Non-pigmented ciliary epithelial cell (primary cell): ENCODE measurements around the gene FANK1.
"Not testable (repeated sequence)": the region's sequence is repeated elsewhere in the genome, so short reads cannot be mapped to it uniquely, and the experiment has no call there.

Experiments used
- DNase-seq: peaks from one replicate; pipeline ENCODE4 v3.0.0-alpha.2; 2010; ENCODE audit warnings: low read depth

Gene FANK1

DNA sequence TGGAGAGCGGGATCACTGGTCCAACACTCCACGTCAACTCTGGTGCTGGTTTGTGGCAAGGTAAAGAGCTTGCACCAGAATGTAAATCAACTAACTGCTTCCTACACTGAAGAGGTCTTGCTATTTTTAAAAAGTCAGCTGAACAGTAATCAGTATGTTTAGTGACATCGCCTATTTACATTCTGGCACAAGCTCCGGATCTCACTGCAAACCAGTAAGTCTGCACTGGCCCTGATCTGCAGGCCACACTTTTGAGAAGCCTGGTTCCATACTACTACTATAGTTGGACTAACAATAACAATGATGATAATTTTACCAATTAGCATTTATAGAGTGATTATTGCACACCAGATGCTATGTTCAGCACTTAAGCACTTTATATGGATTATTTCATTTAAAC lies 6.9 kb upstream of the FANK1 start:
- DNase-seq, result not testable (repeated sequence)

DNA sequence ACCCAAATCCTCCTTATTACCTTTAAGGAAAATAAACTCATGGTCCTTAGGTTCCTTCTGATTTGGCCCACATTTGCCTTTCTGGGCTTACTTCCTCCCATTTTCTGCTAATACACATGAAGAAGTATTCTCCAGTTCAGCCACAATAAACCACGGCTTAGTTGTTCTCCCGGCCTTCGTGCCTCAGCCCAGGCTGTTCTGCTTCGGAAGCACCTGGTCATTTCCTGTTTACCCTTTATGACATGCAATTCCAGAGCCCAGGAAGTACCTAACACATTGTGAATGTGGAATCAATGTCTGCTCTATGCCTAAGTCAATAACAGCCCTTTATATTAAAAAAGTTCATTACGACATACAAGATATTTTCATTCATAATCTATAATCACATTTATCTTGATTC lies 4.0 kb upstream of the FANK1 start:
- not testable (repeated sequence) for DNase-seq

DNA sequence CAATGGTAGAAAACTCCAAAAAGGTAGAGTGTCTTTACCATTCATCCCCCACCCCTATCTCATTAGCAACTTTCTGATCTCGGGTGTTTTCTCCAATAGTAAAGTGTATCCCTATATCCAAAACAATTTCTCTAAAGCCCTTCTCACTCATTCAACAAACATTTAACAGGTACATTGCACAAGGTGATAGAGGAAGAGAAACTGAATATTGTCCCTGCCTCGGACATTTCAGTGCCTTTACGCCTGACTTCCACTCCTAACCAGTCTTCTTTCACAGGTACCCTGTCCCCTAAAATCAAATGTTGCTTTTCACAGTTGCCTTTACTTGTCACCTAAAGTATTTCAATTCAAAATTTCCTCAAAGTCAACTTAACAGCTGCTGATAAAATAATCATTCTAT lies 2.2 kb upstream of the FANK1 start:
- DNase-seq, result not testable (repeated sequence)

DNA sequence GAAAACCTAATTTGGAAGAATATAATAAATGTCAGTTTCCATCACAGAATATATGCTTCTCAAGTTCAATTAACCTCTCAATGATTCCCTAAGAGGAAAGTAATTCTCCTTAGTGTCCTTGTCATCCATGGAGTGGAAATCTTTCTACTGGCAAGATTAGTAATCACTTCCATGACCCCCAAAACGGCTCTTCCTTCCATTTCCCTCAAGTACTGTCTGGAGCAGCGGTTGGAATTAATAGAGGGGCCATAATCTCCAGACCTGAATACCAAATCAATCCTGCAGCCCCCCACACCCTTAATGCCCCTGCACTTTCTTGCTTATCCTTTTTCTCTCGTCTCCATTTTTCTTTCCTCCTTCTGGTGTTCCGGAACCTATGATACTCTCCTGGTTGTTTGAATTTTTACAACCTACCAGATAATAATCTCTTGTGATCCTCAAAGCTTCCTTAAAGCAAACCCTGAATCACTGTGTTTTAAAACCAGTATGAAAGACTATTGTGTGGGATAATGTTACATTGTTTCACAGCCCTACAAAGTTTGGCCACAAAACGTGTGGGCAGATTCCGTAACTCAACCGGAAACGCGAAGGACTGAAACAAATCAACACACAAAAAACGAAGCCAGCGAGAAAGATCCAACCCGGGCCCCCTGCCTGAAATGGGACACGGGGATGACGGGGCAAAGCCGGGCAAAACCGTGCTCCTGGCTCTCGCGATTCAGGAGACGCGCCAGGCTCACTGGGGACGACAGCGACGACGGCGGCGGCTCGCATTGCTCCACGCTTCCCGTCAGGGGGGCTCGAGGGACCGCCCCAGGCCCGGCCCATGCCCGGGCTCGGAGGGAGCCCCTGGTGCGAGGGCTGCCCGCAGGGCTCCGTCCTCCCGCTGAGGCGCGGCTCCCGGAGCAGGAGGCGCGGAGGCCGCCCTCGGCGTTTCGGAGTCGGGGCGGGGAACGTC lies 955 bp upstream of the FANK1 start:
- not testable (repeated sequence) for DNase-seq

DNA sequence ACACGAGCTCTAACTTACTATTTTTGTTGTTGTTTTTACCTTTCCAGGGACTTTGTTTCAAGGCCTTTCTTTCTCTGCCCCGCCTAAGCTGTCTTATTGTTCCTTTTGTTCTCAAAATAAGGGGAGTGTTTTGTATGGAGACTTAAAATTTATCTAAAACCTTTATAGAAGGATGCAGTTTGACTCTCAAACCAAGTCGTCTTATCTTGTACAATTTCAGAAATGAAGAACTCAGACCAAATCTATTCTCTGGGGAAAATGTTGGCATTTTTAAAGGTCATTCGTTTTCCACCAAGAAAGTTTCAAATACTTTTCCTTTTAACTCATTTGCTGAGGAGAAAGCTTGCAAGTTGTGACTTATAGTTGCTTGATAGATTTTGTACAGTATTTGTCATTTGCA lies 953 bp downstream of the FANK1 start:
- DNase-seq, result not testable (repeated sequence)

DNA sequence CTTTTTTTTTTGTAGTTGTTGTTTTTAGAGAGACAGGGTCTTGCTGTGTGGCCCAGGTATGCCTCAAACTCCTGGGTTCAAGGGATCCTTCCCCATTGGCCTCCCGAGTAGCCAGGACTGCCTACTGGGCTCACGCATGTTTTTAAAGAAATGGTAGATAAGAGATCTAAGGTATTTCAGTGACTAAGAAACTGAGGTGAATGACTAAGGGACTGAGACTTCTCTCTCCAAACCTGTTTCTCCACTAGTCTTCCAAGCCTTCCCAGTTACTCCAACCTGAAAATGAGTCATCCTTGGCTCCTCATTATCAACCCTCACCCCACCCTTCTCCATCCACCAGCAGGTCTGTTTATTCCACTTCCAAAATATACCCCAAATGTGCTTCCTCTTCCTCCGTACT lies 4.6 kb downstream of the FANK1 start:
- DNase-seq, result not testable (repeated sequence)

DNA sequence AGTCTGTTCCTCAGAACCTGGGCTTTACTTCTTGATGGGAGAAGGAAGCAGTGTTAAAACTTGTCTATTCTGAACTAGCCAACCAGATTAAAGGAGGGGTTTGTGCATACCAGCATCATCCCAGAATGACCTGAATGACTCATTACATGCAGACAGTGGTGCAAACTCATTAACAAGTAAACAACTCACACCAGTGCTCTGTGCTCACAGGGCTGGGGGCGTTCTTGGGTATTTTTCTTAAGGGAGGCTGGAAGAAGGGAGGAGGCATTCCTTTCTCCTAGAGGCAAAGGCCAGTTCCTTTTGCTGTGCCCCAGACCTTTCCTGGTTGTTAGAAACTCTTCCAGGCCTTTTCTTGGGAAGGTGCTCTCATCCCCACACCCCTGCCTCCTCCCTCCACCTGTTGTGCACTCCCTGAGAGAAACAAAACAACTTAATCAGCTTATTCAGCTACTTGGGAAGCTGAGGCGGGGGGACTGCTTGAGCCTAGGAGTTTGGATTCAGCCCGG lies 6.8 kb downstream of the FANK1 start:
- DNase-seq, result not testable (repeated sequence)

DNA sequence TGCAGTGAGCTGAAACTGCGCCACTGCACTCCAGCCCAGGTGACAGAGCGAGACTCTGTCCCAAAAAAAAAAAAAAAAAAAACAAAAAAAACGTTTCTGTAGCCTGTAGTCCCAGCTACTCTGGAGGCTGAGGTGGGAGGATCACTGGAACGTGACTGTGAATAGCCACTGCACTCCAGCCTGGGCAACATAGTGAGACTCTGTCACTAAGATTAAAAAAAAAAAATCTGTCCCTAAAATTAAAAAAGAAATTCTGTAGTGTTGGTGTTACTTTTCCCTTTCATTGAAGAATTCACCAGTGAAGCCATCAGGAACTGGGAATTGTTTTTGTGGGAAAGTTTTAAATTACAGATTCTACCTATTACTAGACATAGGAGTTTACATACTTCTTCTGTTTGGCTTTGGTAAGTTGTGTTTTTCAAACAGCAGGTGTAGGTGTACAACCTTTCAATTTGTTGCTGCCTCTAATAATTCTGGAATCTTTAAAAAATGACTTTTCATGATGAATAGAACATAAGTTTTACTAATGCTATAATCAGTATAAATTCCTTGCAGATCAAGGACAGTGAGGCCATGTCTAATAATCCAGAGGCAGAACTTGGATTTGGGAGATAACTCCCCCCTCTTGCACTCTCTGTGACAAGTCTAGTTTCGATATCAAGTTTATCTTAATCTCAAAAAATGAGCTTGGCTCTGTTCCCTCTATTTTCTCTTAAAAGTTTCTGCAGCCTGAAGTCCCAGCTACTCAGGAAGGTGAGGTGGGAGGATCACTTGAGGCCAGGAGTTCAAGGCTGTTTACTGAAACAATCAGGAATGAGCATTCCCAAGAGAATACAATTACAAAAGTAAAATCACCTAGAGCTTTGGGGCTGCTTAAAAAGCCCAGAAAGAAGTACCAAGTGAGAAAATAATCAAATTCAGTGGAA lies 9.0 kb downstream of the FANK1 start:
- DNase-seq, result not testable (repeated sequence)

DNA sequence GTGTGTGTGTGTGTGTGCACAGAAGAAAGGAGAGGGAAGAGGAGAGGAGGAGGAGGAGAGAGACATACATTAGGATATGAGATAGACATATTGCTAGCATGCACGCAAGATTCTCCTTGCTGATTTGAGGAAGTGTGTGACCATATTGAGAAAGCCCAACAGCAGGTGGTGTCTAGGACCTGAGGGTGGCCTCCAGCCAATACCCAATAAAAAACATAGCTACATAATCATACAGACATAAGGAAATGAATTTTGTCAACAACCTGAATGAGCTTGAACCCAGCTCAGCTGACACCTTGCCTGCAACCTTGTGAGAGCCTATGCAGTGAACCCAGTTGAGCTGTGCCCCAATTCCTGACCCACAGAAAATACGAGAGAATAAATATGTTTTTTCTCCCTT lies 11.2 kb downstream of the FANK1 start:
- not testable (repeated sequence) for DNase-seq

DNA sequence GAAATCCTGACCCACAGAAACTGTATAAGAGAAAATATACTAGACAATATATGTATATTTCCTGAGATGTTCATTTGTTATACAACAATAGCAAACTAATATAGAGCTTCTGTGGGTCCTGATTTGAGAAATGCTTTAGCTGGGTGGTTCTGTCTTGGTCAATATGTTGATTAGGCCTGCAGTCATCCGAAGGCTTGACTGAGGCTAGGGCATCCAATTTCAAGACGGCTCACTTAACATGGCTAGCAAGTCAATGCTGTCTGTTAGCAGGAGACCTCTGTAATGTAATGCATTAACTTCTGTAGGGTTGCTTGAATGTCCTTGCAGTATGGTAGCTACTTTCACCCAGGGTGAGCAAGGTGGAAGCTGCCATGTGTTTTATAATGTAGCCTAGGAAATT lies 12.4 kb downstream of the FANK1 start:
- DNase-seq, result not testable (repeated sequence)

DNA sequence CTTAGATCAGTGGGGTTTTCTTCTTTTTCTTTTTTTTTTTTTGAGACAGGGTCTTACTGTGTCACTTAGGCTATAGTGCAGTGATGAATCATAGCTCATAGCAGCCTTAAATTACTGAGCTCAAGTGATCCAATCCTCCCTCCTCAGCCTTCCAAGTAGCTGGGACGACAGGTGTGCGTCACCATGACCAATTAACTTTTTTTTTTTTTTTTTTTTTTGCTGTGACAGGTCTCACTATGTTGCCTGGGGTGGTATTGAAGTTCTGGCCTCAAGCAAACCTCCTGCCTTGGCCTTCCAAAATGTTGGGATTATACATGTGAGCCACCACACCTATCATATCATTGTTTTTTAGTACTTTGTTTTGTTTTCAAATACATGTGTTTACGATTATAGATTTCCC lies 13.1 kb downstream of the FANK1 start:
- not testable (repeated sequence) for DNase-seq

DNA sequence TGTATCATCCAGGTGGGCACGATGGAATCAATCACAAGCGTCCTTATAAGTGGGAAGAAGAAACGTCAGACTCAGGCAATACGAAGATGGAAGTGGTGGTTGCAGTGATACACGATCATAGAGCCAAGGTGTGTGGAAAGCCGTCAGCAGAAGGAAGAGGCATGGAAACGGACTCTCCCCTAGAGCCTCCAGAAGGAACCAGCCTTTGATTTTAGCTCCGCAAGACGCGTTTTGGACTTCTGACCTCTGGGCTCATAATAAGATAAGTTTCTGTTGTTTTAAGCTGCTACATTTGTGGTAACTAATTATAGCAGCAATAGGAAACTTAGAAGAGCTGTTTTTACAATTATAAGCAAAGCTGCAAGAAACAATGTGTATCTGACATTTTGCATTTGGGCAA lies 14.8 kb downstream of the FANK1 start:
- no peak for DNase-seq

DNA sequence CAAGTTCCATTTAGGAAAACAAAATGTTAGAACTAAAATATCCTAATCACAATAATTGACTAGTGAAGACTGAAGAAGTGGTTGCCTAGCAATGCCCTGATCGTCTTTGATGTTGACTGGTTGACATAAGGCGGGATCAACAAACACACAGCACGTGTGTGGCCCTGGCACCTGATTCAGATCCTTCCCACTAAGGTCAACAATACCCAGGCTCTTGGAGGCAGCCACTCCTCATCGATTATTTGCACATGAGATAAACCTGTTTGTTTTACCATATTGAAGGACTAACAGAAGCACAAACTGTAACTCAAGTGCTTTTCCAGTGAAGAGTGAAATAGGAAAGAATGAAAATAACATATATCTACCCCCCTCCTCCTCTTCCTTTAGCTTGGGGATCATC lies 15.6 kb downstream of the FANK1 start:
- no peak for DNase-seq

DNA sequence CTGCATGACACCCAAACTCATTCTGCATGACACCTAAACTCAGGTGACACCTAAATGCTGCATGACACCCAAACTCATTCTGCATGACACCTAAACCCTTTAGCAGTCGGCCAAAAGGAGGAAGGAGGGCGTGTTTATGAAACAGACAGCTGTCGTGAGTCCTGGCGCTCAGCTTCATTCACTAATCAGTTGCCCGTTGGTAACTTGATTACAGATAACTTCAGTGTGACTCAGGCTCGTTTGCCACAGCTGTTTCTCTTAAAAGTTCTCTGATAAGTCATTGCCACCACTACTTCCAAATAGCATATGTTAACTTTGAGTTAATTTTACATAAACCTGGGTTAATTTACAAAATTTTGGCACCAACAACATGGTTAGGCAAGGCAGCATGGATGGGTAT lies 16.9 kb downstream of the FANK1 start:
- not testable (repeated sequence) for DNase-seq

DNA sequence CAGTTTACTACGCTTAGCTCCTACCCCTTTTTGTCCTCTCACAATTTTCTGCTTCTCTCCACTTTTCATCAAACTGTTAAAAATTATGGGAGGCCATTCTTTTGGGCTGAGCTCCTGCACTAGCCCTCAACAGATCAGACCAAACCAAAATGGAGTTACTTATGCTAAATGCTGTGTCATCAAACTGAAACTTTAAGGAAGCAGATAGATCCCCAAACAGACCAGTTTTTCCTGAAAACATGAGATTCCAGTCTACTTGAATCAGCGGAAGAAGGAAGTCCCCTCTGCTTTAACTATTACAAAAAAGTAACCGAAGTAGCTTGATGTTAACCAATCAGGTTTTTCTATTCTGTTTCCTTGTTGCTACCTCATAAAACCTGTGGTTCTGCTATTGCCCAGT lies 20.6 kb downstream of the FANK1 start:
- DNase-seq, result no peak

DNA sequence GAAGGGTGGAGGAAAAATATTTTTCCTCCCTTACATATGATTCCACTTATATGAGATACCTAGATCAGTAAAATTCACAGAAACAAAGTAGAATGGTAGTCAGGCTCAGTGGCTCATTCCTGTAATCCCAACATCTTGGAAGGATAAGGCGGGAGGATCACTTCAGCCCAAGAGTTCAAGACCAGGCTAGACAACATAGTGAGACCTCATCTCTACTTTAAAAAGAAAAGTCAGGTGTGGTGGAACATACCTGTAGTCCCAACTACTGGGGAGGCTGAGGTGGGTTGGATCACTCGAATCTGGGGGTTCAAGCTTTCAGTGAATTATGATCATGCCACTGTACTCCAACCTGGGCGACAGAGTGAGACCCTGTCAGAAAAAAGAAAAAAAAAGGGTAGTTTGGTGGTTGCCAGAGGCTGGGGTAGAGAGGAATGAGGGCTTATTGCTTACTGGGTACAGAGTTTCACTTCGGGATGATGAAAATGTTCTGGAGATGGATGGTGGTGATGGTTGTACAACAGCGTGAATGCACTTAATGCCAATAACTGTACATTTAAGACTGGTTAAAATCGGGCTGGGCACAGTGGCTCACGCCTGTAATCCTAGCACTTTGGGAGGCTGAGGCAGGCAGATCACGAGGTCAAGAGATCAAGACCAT lies 21.5 kb downstream of the FANK1 start:
- not testable (repeated sequence) for DNase-seq

DNA sequence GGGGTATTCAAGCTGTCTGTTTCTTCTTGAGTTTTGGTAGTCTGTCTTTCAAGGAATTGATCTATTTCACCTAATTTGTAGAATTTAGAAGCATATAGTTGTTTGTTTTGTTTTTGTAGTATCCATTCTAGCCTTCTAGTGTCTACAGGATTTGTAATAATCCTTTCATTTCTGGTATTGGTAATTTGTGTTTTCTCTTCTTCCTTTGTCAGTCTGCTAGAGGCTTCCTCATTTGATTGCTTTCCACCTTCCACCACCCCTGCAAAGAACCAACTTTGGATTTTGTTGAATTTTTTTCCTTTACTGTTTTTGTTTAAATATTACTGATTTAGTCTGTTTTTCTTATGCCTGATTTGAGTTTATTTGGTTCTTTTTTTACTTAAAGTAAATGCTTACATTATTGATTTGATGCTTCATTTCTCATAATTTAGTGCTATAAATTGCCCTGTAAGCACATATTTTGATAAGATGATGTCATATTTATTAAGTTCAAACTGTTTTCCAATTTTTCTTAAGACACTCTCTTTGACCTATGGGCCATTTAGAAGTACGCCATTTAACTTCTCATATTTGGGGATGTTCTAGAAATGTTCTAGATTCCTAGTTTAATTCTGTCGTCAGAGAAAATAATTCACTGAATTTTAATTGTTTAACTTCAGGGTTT lies 25.4 kb downstream of the FANK1 start:
- DNase-seq, result not testable (repeated sequence)

DNA sequence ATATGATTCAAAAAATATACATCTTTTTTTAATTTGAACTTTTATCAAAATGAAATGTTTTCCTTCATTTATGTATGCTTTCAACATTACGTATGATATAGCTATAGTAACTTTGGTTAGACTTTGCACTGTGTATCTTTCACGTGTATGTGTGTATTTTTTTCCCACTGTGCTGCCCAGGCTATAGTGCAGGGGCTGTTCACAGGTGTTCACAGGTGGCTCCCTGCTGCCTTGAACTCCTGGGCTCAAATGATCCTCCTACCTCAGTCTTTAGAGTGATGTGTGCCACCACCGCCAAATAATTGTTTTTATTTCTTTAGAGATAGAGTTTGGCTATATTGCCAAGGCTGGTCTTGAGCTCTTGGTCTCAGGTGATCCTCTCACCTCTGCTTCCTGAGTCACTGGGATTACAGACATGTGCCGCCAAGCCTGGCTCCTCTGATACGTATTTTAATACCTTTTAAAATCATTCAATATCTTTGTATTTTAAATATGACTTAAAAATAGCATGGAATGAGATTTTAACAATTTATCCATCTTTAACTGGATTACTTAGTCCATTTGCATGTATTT lies 29.0 kb downstream of the FANK1 start:
- no peak for DNase-seq

DNA sequence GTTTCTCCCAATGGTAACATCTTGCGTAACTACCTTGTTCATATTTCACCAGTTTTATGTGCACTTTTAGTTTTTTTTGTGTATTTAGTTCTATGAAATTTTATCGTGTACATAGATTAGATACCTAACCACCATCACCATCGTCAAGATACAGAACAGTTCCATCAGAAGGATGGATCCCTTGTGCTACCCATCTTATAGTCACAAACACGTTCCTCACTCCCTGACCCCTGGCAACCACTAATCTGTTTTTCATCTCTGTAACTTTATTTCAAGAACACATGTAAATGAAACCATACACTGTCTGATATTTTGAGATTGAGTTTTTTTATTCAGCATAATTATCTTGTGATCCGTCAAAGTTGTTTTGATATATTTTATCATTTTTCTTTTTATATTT lies 29.9 kb downstream of the FANK1 start:
- DNase-seq, result no peak

DNA sequence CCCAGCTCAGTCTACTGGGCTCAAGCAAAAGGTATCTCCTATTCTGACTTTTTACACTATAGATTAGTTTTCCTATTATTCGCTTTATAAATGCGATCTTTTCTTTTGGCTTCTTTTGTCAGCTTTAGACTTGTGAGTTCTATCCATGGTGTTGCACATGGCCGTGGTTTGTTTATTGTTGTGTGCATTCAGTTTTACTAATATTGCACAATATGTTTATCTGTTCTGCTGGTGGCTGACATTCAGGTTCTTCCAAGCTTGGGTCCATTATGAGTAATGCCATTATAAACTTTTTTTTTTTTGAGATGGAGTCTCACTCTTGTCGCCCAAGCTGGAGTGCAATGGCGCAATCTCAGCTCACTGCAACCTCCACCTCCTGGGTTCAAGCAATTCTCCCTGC lies 30.9 kb downstream of the FANK1 start:
- not testable (repeated sequence) for DNase-seq
